NCI-H446 treated with DMSO at 0.1 percent for 48 hours (cell line): ENCODE data around the gene ANKRD33B.
"Not testable (repeated sequence)": the region's sequence is repeated elsewhere in the genome, so short reads cannot be mapped to it uniquely, and the experiment has no call there.

Experiments
- DNase-seq: peaks from one replicate; lab custom pipeline; 2025; lab: John Stamatoyannopoulos, UW

ANKRD33B gene

DNA sequence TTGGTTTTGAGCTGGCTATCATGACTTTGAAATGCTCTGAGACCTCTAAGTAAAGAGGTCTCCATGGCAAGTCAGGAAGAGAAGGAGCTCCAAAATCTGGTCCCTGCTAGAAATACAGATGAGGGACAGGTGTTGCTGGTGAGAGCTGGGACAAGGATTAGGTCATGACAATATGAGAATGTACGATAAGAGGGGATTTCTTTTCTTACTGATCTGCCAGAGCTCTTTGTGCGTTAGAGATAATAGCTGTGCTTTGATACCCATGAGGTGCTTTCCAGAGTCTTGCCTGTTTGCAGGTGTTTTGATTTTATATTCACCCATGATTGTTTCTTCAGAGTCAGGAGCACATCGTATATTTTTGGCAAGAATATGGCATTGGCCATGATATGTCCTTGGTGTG, 56.5 kb downstream of the ANKRD33B start:
- no peak for DNase-seq

DNA sequence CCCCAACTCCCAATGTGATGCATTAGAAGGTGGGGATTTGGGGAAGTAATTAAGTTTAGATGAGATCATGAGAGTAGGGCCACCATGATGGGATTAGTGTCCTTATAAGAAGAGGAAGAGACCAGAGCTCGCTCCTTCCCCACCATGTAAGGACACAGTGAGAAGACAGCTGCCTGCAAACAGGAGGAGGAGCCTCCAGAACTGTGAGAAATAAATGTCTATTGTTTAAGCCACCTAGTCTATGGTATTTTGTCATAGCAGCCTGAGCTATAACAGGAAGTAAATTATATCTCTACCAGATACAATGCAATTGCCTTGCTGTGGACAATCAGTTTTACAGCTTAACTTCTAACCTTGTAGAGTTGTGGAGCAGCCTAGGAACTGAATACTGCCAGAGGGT, 58.0 kb downstream of the ANKRD33B start:
- no peak for DNase-seq

DNA sequence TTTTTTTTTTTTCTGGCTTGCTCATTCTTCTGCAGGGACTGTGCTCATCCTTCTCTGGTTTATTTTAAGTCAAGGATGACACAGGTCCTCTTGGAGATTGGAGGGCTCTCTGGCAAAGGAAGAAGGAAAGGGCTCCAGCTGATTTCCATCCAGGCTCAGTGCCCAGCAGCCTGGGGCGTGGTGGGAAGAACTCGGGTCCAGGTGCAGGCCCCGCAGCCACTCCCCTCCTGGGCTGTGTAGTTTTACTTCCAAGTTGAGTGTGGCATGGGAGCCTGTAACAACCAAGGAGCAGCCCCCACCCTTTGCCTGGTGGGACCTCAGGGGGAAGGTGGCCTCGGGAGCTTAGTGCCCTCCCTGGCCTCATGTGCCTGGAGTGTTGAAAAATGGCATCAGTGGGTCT, 58.9 kb downstream of the ANKRD33B start:
- no peak for DNase-seq

DNA sequence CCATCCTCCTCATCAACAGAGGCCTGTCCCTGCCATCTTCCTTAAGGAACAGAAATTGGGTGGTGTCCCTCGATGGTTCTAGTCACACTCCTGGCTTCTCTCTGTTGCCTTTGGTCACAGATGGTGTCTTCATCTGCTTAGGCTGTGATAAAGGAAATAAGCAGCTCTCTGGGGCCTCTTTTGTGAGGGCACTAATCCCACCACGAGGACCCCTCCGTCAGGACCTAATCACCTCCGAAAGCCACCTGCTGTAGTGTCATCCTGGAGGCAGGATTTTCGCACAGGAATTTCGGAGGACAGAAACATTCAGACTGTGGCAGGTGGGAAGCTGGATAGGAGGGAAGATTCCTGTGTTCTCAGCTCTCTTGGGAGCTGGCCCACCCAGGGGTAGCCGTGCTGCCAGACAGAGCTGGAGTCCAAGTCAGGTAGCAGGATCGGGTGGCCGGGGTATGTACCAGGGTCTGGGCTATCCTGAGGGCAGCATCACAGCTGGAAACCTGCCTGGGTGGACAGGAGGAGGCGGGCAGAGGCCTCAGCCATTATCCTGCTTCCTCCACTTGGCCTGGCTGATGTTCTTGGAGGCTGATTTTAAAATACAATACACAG, 59.5 kb downstream of the ANKRD33B start:
- no peak for DNase-seq

DNA sequence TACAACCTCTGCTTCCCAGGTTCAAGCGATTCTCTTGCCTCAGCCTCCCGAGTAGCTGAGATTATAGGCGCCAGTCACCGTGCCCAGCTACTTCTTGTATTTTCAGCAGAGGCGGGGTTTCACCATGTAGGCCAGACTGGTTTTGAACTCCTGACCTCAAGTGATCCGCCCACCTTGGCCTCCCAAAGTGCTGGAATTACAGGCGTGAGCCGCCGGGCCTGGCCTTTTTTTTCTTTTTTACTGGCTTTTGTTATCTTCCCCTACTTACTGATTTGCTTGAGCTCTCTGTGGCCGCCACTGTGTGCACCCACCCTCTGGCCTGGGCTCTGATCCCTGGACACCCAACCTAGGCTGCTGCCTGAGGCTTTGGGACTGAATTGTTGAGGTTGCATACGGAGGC, 60.3 kb downstream of the ANKRD33B start:
- DNase-seq = no peak

DNA sequence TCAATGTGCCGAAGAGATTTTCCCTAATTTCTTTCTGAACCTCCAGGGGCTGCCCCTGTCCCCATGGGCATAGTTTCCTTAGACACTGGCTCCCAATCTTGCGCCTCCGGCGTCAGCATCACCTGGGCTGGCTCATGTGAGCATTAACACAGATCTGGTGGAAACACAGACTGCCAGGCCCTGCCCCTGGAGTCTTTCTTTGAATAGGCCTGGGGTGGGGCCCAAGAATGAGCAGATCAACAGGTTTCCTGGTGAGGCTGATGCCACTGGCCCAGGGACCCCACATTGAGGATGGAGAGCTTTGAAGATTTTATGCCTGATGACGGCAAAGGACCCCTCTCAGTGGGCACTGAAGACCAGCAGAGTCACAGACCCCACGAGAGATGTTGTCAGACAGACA, 60.8 kb downstream of the ANKRD33B start:
- no peak for DNase-seq

DNA sequence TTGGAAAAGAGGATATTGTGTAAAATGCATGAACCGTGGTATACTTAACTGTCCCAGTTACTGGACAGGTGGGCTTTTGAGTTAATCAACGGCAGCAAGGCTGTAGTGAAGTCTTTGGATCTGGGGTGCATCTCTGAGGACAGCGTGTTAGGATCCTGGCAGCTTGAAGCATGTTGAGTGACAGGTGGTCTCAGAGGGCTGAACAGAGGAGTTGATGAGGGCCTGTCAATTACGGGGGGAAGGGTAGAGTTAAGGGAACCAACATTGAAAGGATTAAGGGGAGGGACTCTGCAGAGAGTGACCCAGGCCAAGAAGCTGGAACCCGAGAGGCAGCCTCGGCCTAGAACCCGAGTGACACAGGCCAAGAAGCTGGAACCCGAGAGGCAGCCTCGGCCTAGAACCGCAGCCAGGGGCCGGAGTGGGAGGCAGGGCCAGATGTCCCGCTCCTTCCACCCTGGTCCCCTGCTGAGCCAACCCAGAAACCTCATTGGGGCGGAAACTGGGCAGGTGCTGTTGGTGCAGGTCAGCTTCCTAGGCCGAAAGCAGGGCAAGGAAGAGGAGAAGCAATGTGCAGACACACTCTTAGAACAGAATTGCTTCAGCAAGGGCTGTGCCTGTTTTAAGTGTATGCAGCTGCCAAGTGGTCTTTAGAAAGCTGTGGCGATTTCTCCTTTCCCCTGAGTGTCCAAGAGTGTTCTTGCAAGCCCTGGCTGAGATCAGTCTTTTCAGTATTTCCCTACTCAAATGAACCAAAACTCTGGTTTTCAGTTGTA, 62.0 kb downstream of the ANKRD33B start:
- no peak for DNase-seq

DNA sequence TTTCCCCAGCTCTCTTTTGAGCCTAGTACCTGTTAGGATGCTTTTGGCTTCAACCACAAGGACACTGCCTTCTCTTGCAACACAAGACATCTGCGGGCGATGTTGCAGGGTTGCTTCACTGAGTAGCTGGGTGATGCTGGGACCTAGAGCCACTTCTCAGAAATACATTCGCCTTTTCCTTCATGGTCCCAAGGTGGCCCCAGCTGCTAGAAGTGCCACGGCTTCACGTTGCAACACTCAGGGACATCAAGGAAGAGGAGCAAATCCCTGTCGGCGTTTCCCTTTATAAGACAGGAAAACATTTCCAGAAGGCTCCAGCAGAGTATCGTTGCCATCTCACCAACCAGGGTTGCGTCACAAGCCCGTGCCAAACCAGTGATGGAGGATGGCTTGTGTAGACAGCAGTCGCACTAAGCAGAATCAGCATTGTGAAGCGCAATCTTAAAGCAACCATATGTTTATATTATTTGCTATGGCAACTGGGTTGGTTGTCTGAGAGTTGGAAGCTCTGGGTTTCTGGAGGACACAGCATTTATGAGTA, 62.7 kb downstream of the ANKRD33B start:
- DNase-seq = no peak

DNA sequence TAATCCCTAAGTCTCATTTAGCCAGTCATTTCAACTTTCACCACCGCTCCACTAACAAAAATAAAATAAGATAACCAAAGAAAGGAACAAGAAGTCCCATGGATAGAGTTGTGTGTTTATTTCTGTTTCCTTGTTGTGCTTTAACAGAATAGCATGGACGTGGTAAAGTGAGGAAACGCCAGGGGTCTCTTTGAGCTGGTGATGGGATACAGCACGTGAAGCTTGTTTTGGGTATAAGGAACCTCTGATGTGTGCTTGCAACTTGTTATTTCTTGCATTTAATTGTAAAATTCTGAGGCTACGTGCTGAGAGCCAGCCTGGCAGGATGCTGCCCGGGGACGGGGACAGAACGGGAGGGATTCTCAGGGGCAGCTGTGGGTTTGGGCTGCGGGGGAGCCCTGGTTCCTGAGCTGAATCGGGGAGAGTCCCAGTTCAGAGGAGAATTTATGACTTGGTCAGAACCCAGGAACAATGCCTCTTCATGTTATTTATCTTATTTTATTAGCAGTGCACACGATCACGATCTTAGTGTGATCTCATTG, 63.4 kb downstream of the ANKRD33B start:
- DNase-seq = no peak

DNA sequence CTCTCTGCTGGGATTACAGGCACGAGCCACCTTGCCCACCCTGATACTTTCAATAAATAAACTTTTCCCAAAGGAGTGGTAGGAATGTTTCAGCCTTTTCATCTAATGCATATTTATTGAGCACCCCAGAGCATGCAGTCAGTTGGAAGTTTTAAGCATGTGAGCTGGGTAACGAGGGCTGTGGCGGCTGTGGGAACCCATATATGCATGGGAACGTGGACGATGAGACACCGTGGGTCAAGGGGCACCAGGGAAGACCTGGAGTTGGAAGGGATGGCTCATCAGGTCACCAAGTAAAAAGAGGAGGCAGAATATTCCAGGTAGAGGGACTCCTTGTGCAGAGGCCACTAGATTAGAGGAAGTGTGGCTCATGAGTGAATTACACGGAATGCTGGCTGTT, 64.7 kb downstream of the ANKRD33B start:
- DNase-seq = no peak

DNA sequence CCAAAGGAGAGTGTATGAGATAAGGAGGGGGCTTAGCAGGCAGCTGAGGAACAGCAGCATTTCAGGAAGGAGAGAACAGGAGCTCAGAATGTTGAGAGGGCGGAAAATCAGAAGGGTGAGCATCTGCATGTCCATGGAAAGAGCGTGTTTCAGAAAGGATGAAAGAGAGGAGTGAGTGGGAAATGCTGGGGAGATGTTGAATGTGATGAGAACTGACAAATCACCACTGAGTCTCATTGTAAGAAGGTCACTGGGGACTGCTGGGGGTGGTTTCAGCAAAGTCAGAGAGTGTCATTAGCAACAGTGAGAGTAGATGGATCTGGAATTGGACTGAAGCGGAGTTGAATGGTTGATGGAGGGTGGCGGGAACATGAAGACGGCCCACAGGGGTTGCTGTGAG, 65.8 kb downstream of the ANKRD33B start:
- no peak for DNase-seq

DNA sequence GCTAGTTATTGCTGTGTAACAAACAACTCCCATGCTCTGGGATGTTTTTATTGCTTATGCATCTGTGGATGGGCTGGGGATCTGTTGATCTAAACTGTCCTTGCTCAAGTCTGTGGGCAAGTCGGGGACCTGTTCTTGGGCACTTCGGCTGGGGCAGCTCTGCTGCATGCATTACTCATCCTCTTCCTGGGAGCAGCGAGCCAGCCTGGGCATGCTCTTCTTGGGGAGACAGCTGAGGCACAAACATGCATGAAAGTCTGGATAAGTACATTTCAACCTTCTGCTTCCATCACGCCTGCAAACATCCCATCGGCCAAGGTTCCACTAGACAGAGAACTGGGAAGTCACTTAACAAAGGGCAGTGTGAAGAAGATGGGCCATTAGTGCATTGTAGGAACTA, 66.3 kb downstream of the ANKRD33B start:
- no peak for DNase-seq

DNA sequence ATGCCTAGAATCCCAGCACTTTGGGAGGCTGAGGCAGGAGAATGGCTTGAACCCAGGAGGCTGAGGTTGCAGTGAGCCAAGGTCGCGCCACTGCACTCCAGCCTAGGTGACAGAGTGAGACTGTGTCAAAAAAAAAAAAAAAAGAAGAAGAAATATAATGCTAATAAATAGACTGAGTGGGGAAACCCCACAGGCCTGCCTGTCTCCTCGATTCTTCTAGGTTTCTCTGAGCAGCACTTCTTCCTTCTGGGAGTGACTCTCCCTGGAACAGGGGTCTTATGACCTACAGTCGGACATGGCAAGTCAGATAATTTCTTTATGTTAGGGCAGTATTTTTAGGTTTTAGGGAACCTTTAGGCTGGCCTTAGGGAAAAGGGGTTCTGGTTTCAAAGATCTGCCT, 66.9 kb downstream of the ANKRD33B start:
- DNase-seq = not testable (repeated sequence)

DNA sequence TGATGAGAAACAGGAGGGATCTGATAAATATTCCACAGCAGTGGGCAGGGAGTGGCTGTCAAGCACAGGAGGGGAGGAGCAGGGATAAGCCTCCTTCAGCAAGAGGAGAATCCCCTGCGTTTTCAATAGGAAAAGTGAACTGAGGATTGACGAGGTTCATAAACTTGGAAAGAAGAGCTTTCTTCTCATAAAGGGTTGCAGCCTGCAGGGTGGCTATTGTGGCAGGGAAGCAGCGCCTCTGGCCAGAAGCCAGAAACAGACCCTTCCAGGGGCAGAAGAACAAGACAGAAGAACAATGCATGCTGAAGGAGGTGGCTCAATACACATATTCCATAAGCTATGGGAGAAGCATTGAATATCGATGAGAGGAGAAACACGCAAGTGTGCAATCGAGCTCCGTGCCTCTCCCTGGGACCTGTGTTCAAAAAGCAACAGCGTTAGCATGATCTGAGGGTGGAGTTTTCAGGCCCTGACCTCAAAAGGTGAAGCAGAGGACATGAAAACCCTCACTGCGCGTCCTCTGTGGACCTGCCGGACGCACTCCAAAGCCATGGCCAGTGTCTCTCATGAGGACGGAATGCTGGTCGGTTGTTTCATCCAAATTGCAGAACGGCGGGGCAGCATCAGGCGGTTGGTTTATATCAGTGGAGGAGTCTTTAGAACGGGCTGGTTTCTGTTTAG, 67.6 kb downstream of the ANKRD33B start:
- no peak for DNase-seq

DNA sequence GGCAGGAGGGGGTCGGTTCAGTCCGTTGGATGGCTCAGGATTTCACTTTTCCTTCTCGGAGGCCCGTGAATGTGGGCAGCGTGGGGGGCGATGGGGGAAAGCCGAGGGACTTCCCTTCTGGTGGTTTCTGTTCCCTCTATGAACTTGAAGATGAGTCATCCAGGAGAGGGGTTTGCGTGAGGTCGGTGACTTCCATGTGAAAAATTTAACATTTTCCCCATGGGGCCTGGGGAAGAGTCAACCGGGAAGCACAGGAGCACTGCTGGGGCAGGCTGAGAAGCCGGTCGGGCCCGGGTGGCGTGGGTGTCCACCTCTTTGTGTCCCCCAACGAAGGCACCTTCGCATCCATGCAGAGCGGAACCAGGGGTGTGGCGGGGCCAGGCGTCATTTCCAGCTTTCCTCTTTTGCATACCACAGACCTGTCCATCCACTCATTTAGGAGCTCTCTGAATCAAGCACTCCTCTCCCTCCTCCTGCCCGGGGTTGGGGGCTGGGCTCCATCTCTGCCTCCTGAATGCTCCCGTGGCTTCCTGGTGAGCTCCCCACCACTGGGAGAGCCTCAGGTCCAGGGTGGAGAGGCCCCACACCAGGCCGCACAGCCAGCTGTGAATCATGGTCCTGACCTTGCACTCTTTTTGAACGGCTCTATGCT, 68.4 kb downstream of the ANKRD33B start:
- DNase-seq = no peak

DNA sequence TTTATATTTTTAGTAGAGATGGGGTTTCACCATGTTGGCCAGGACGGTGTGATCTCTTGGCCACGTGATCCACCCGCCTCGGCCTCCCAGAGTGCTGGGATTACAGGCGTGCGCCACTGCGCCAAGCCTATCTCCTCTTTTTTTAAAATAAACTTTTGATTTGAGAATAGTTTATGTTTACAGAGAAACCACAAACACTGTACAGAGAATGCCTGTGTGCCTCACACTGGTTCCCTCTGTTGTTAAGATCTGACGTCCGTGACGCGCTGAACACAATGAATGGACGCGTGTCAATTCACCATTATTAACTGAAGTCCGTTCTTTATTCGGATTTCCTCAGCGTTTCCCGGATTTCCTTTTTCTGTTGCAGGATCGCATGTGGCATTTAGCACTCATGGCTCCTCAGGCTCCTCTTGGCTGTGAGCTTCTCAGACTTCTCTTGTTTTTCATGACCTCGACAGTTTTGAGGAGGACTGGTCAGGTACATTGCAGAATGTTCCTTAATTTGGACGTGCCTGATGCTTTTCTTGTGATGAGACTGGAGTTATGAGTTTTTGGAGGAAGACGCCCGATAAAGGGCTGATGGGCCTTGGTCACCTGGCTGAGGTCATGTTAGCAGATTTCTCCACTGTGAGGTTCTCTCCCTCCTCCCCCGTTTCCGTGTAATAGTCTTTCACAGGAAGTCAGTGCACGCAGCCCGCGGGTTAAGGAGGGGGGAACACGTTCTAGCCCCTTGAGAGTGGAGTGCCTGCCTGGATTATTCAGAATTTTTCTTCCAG, 69.6 kb downstream of the ANKRD33B start:
- no peak for DNase-seq

DNA sequence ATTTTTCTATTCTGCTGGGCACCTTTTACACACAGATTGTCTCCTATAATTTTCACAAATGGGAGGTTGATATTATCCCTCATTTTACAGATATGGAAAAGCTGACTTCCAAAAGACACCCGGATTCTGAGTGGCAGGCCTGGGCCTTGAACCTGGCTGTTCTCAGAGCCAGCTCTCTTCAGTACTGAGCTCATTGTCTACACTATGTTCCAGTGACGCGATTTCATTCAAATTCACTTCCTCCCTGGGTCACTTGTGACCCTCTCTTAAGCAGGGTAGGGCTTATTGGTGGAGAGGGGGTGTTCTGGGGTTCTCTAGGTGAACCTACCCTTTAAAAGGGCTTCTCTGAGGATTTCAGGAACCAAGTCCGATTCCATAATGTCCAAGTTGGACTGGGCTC, 70.2 kb downstream of the ANKRD33B start:
- no peak for DNase-seq

DNA sequence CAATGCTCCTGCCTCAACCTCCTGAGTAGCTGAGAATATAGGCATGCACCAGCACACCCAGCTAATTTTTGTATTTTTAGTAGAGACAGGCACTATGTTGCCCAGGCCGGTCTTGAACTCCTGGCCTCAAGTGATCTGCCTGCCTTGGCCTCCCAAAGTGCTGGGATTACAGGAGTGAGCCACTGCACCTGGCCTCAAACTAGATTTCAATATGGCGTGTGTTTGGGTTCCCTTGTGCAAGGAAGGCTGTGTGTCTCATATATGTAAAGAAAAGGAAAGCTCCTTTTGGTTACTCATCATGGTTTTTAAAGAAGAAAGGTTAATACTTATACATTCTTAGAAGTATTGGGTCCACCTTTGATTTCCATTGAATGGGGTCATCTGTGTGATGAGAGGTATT, 70.7 kb downstream of the ANKRD33B start:
- DNase-seq = no peak

DNA sequence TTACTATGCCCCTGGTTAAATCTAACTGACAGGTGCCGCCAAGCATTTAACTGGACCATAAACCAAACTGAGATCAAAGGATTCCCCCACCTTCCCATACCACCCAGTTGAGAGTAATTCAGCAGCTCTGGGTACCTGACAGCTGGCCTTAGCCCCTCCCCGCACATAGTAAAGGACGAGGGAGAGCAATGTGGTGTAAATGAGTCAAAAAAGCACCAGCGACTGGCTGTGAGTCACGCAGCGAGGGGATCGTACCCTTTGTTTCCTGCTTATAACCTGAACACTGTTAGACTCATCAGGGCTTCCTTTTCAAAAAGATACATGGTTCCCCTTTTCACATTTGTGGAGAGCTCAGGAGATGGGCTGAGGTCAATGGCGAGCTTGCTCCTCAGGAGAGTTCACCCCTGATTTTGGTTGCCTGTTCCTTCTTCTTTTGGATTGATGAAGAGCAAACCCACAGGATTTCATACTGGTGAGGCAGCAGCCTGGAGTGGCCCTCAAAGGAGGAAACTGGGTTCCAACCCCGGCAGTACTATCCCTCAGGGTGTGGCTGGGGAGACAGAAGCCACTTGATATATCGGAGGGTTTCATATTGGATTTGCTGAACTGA, 71.5 kb downstream of the ANKRD33B start:
- no peak for DNase-seq

DNA sequence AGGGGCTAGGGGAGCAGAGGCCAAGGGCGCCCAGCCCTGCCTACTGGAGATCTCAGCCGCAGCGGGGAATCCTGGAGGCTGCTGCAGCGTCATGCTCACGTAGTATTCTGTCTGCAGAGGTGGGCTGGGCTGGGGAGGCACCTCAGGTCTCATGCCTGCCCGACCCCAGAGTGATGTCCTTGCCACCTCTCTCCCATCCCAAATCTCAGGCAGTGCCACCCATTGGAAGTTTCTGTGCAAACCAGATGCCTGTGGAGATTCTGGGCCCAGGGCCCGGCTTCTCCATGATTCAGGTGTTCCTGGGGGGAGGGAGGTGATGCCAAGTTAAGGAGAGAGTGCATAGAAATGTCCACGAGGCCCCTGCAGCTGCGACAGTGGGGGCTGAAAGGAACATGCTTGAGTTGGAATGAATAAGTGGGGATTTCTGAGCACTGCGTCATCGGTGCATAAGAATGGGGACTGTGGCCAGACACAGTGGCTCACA, 72.0 kb downstream of the ANKRD33B start:
- no peak for DNase-seq
